ENCODE data around the gene NEURL4.

DNA sequence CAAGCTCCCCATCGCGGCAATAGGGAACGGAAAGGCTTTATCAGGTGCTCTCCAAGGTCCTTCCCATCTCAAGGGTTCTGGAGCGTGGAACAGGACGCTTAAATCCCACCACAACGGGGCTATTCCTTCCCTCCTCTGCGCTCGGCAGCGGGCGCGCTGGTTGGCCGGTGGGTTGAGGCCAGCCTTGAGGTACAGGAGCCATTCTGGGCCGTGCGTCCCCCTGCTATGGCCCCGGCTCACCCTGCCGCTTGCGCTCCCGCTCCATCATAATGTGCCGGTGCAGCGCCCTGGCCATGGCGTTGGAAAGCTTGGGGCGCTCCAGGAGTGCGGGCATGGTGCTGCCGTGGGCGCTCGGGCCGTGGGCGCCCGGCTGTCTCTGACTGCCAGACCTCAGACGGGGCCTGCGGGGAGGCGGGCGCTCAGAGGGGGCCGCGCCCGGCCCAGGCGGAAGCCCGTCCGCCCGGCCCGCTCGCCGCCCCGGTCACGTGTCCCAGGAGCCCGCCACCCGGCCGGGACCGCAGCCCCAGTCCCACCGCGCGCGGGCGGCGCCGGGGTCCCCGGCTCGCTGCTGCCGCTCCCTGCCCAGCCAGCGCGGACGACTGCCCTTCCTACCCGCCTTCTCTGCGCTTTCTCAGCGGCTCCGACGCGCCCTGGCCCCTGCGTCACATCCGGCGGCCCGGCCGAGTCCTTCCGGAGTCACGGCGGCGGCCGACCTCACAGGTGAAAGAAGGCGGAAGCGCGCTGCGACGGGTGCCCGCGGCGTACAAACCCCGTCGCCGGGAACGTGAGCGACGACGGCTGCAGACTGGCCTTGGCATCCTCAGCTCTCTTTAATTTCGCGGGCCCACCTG lies 14.2 kb downstream of the NEURL4 start, which contains the start of gene GPS2:
- TF ChIP-seq, protein P1, sequence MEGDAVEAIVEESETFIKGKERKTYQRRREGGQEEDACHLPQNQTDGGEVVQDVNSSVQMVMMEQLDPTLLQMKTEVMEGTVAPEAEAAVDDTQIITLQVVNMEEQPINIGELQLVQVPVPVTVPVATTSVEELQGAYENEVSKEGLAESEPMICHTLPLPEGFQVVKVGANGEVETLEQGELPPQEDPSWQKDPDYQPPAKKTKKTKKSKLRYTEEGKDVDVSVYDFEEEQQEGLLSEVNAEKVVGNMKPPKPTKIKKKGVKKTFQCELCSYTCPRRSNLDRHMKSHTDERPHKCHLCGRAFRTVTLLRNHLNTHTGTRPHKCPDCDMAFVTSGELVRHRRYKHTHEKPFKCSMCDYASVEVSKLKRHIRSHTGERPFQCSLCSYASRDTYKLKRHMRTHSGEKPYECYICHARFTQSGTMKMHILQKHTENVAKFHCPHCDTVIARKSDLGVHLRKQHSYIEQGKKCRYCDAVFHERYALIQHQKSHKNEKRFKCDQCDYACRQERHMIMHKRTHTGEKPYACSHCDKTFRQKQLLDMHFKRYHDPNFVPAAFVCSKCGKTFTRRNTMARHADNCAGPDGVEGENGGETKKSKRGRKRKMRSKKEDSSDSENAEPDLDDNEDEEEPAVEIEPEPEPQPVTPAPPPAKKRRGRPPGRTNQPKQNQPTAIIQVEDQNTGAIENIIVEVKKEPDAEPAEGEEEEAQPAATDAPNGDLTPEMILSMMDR (conservative IDR thresholded peaks at IDR 0.05) = no peak
- peak; percentile 75; the same call in 1 of the 2 replicates for TF ChIP-seq ZFX (IDR thresholded peaks at IDR 0.05)
